Heart right ventricle (tissue), 16 donors: ENCODE measurements around the gene NACA2. TPM values are rescaled to one million over a fixed set of nuclear protein-coding genes. Genes with fewer than 3 reads are reported as not detected.
A peak's percentile ranks its signal among the peaks of the same experiment; 100 is the strongest.
"Not testable (repeated sequence)": the region's sequence is repeated elsewhere in the genome, so short reads cannot be mapped to it uniquely, and the experiment has no call there.

Experiments used
- ATAC-seq, 8 donors: fragments of 200-7000 bp; cut with Tn5 transposase; one replicate each; pipeline ENCODE4 v1.9.1; 2020; ENCODE audit warnings: mild to moderate bottlenecking in 8 of 8, moderate library complexity in 8 of 8, moderate number of reproducible peaks in 1 of 8
- DNase-seq, 2 donors: peaks; one replicate each; pipeline ENCODE4 v3.0.0-alpha.2; 2020
- H3K27ac ChIP-seq, 10 donors: fragments of 200-600 bp; sonication (generic) in 2 of 10; one replicate each; pipeline versions ENCODE4 v1.5.0 to v1.8.0; 2020 to 2022; ENCODE audit warnings: mild to moderate bottlenecking in 3 of 10
- H3K27me3 ChIP-seq, 7 donors: fragments of 200-600 bp; one replicate each; pipeline ENCODE4 v1.8.0; 2021 to 2022; ENCODE audit warnings: mild to moderate bottlenecking in 2 of 7
- H3K36me3 ChIP-seq, 9 donors: fragments of 200-600 bp; sonication (generic) in 1 of 9; one replicate each; pipeline versions ENCODE4 v1.5.0 to v1.8.0; 2020 to 2022; ENCODE audit warnings: mild to moderate bottlenecking in 2 of 9
- H3K4me1 ChIP-seq, 9 donors: fragments of 200-600 bp; sonication (generic) in 1 of 9; one replicate each; pipeline versions ENCODE4 v1.5.0 to v1.8.0; 2020 to 2022; ENCODE audit warnings: mild to moderate bottlenecking in 4 of 9
- H3K4me3 ChIP-seq, 10 donors: fragments of 200-600 bp; sonication (generic) in 2 of 10; one replicate each; pipeline versions ENCODE4 v1.5.0 to v1.8.0; 2020 to 2022; ENCODE audit warnings: mild to moderate bottlenecking in 7 of 10, moderate library complexity in 2 of 10
- H3K9me3 ChIP-seq, 11 donors: fragments of 200-600 bp in 10 of 11; sonication (generic) in 2 of 11; one replicate each; pipeline versions ENCODE4 v1.5.0 to v1.8.0; 2013 to 2022; ENCODE audit warnings: mild to moderate bottlenecking in 2 of 11, control low read depth in 1 of 11, moderate library complexity in 1 of 11
- CTCF ChIP-seq, 9 donors: fragments of 200-600 bp; sonication (generic) in 2 of 9; IDR thresholded peaks; one replicate each; pipeline versions ENCODE4 v1.5.0 to v1.8.0; 2021 to 2022; ENCODE audit warnings: antibody characterized with exemption in 9 of 9, mild to moderate bottlenecking in 5 of 9, moderate library complexity in 1 of 9
- WGBS, 2 donors: extraction: QIAGEN DNeasy Blood & Tissue Kit; methylation state at CpG; one replicate each; pipeline ENCODE4 v1.1.7; 2013; ENCODE audit warnings: inconsistent platforms in 1 of 2; 5-methylcytosine and 5-hydroxymethylcytosine counted together
- intact Hi-C, 10 donors: fragments of 100-400 bp; cut with DNase I; formaldehyde crosslinking; loops; one replicate each; pipeline versions ENCODE4 v1.11.1 to v1.14.2; 2022
- polyA plus RNA-seq, 2 donors: library from polyadenylated mRNA; stranded (reverse); fragments of 200-250 nt; gene quantifications; one replicate each; pipeline ENCODE4 v1.2.3, GENCODE V29; 2013
- total RNA-seq, 10 donors: library from RNA; stranded (reverse); fragmentation: NEBNext Ultra II Directional in 3 of 10; extraction: Animal tissue kit (Norgen Biotek cat#: 25700) in 3 of 10; gene quantifications; one replicate each; pipeline versions ENCODE4 v1.2.1 to v1.2.4, GENCODE V29; 2021 to 2023
- donor health status: Arrhythmogenic right ventricular cardiomyopathy.
- donor health status: ischemic (EF 13 %, LVEDD 7.1; RV severe dilation, severe dysfunction).
- donor health status: healthy with polysubstance abuse.
- donor health status: DM: no; HTN: yes; CAD: no.
- donor health status: DM: no; HTN: no; CAD: no.
- donor health status: ischemic (EF 25% LVEDD 6.9; RV normal size, moderate dysfunction).
- donor health status: ischemic (EF 25% LVEDD 5.7; RV mildly dilated, moderate dysfunction).
- donor health status: healthy.
- donor health status: DM: yes; HTN: yes; CAD: no.
- donor health status: Ischemic cardiomyopathy.
- donor health status: ischemic (EF 35%, LVEDD 5.7; RV mildly dilated, moderate dysfunction).
- donor health status: nonischemic (EF 11% LVEDD 7.7; RV severe dilation, severe dysfunction).
- donor health status: DM: yes; HTN: yes; CAD: no.
- donor health status: PGD.
- donor health status: ischemic (EF 29% LVEDD 5.4; RV normal size, mild dysfunction).
- donor health status: nonischemic (EF 23%, LVEDD 6.1; RV moderate dilation, normal function).

Gene NACA2
- total and polyA plus RNA-seq, 12 donors, result 0.10 TPM; not detected in 11

- Histone ChIP-seq H3K4me1 (no peaks in the 10 kb centered on the region), H3K4me3 (no peak overlapping the region), H3K27ac (no peak overlapping the region), H3K27me3 (peaks cover 0 to 62% (median 41%) of the 10 kb centered on the region in 7 donors), H3K36me3 (no peaks in the 10 kb centered on the region), H3K9me3 (no peaks in the 10 kb centered on the region)
- intact Hi-C loops, result loop anchor here in 7 of 10 donors (5.0 to 10.0 kb wide), 4 partner anchors 137 to 832 kb away; no protein-coding TSS in a partner anchor
- no peak for DNase-seq
- WGBS, 2 donors, result 61 to 75% methylated on average over 3 of the region's 3 CpGs
- TF ChIP-seq CTCF (IDR thresholded peaks at IDR 0.05), result no peak
- ATAC-seq, result no peak
These were observed 36.8 kb downstream of the NACA2 start for GRCh38 chr17:61554209-61554608.

- not testable (repeated sequence) for DNase-seq, H3K27ac ChIP-seq, H3K9me3 ChIP-seq, ATAC-seq, H3K4me1 ChIP-seq, H3K4me3 ChIP-seq, H3K36me3 ChIP-seq
- WGBS, 2 donors, result 88 to 91% methylated on average over 11 of the region's 11 CpGs
- intact Hi-C loops, result loop anchor here in 7 of 10 donors (2.0 to 10.0 kb wide), 5 partner anchors 135 to 830 kb away; no protein-coding TSS in a partner anchor
- H3K27me3 ChIP-seq, result peaks cover 0 to 60% (median 43%) of the 10 kb centered on the region in 7 donors
These were observed 38.5 kb downstream of the NACA2 start for GRCh38 chr17:61552560-61552959.

GRCh38 chr17:61551255-61551742, 39.7 kb downstream of the NACA2 start:
- Histone ChIP-seq H3K4me3 (no peak overlapping the region), H3K9me3 (peaks cover 0 to 4% (median 0%) of the 10 kb centered on the region in 11 donors), H3K27me3 (peaks cover 0 to 55% (median 41%) of the 10 kb centered on the region in 7 donors), H3K27ac (no peak overlapping the region), H3K4me1 (no peaks in the 10 kb centered on the region), H3K36me3 (no peaks in the 10 kb centered on the region)
- intact Hi-C loops, result loop anchor here in 9 of 10 donors (2.0 to 10.0 kb wide), 6 partner anchors 134 to 829 kb away; no protein-coding TSS in a partner anchor
- ATAC-seq, result no peak
- peak; percentile 21 to 73 (median 63) for TF ChIP-seq CTCF (IDR thresholded peaks at IDR 0.05)
- 12 to 13% methylated on average over 6 of the region's 6 CpGs for WGBS, 2 donors
- DNase-seq, result no peak

DNA sequence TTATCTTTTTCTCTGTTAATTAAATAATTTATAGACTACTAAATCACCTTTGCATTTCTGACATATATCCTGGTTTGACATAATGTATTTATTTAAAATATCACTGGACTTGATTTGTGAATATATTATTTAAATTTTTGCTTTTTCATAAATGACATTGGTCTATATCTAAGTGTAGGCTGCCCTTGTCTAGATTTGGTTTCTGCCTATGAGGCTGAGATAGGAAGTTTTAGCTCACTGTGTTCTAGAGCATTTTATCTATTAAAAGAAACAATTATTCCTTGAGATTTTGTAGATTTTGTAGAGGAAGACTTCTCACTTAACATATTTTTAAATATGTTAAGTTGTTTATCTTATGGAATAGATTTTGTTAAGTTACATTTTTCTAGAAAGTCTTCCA, 43.9 kb downstream of the NACA2 start:
- peaks cover 0 to 49% (median 23%) of the 10 kb centered on the region in 7 donors for H3K27me3 ChIP-seq
- DNase-seq (no peak), ATAC-seq (no peak)
- no peaks in the 10 kb centered on the region for H3K4me1 ChIP-seq
- H3K27ac ChIP-seq, result no peak overlapping the region
- no peak for TF ChIP-seq CTCF (IDR thresholded peaks at IDR 0.05)
- intact Hi-C loops, result loop anchor here in 1 of 10 donors (10.0 kb wide), 2 partner anchors 112 to 542 kb away; no protein-coding TSS in a partner anchor
- H3K4me3 ChIP-seq, result no peak overlapping the region
- H3K36me3 ChIP-seq, result no peaks in the 10 kb centered on the region
- H3K9me3 ChIP-seq, result peaks cover 0 to 26% (median 2%) of the 10 kb centered on the region in 11 donors

DNA sequence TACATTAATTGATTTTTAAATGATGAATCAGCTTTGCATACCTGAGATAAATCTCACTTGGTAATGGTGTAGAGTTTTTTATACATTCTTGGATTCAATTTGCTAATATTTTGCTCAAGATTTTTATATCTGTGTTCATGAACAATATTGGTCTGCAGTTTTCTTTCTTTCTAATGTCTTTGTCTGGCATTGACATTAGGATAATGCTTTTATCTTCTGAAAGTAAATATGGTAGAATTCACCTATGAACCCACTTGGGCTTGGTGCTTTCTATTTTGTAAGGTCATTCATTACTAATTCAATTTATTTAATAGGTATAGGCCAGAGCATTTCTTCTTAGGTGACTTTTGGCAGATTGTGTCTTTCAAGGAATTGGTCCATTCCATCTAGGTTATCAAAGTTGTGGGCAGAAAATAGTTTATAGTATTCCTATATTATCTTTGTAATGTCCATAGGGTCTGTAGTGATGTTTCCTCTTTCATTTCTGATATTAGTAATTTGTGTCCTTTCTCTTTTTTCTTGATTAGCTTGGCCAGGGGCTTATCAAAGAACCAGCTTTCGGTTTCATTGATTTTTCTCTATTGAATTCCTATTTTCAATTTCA, 45.6 kb downstream of the NACA2 start:
- DNase-seq (no peak), ATAC-seq (no peak)
- 92 to 96% methylated on average over 1 of the region's 1 CpG for WGBS, 2 donors
- no peaks in the 10 kb centered on the region for H3K4me1 ChIP-seq
- H3K36me3 ChIP-seq, result no peaks in the 10 kb centered on the region
- H3K4me3 ChIP-seq, result no peak overlapping the region
- peaks cover 0 to 42% (median 15%) of the 10 kb centered on the region in 7 donors for H3K27me3 ChIP-seq
- peaks cover 0 to 43% (median 10%) of the 10 kb centered on the region in 11 donors for H3K9me3 ChIP-seq
- H3K27ac ChIP-seq, result no peak overlapping the region
- no peak for TF ChIP-seq CTCF (IDR thresholded peaks at IDR 0.05)
- intact Hi-C loops, result loop anchor here in 1 of 10 donors (10.0 kb wide), 2 partner anchors 111 to 541 kb away; no protein-coding TSS in a partner anchor
